Fibroblast of lung (primary cell): ENCODE data around the gene PNPLA7.

ENCODE experiments used
- EZH2 ChIP-seq: IDR thresholded peaks from 2 replicates; pipeline ENCODE4 v1.5.1; 2012; ENCODE audit warnings: low read length, control low read depth, mild to moderate bottlenecking; ENCODE audit errors: missing control alignments
- TF ChIP-seq, protein P1 (sequence below), 2 donors: IDR thresholded peaks in 1 of 2; conservative IDR thresholded peaks in 1 of 2; 1 replicate in 1 of 2; 2 replicates in 1 of 2; pipeline ENCODE4 v1.5.1; 2011 to 2012; ENCODE audit warnings: low read length in 2 of 2, control low read depth in 1 of 2, inconsistent platforms in 1 of 2, low read depth in 1 of 2, mild to moderate bottlenecking in 1 of 2

DNA sequence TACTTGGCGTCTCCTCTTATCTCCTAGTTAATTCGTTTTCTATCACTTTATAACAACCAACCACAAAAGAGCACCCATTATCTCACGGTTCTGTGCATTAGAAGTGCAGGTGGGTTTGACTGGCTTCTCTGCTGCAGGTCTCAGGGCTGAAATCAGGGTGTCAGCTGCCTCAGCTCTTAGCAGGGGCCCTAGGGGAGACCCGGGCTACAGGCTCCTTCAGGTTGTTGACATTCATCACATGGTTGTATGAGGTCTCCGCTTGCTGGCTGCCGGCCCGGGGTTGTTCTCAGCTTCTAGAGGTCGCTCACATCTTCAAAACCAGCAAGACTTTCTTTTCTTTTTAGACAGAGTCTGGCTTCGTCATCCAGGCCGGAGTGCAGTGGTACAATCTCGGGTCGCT, 43.0 kb upstream of the PNPLA7 start:
- TF ChIP-seq, protein P1, sequence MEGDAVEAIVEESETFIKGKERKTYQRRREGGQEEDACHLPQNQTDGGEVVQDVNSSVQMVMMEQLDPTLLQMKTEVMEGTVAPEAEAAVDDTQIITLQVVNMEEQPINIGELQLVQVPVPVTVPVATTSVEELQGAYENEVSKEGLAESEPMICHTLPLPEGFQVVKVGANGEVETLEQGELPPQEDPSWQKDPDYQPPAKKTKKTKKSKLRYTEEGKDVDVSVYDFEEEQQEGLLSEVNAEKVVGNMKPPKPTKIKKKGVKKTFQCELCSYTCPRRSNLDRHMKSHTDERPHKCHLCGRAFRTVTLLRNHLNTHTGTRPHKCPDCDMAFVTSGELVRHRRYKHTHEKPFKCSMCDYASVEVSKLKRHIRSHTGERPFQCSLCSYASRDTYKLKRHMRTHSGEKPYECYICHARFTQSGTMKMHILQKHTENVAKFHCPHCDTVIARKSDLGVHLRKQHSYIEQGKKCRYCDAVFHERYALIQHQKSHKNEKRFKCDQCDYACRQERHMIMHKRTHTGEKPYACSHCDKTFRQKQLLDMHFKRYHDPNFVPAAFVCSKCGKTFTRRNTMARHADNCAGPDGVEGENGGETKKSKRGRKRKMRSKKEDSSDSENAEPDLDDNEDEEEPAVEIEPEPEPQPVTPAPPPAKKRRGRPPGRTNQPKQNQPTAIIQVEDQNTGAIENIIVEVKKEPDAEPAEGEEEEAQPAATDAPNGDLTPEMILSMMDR (conservative IDR thresholded peaks at IDR 0.05 in 1 of 2, IDR thresholded peaks at IDR 0.05 in 1 of 2; ENCODE audit: low read depth in 1 of 2, low read length in 2 of 2) = no peak
- no peak for TF ChIP-seq EZH2
